VCaP (cell line): ENCODE measurements around the gene VSIG10L2.

ENCODE experiments used
- H3K27ac ChIP-seq: fragments of 450-650 bp; 2 replicates; pipeline ENCODE4 v1.5.1; 2017
- TF ChIP-seq, protein P1 (sequence below): fragments of 450-650 bp; conservative IDR thresholded peaks from 2 replicates; pipeline ENCODE4 v1.5.1; 2017; ENCODE audit warnings: mild to moderate bottlenecking, moderate library complexity

VSIG10L2 gene

DNA sequence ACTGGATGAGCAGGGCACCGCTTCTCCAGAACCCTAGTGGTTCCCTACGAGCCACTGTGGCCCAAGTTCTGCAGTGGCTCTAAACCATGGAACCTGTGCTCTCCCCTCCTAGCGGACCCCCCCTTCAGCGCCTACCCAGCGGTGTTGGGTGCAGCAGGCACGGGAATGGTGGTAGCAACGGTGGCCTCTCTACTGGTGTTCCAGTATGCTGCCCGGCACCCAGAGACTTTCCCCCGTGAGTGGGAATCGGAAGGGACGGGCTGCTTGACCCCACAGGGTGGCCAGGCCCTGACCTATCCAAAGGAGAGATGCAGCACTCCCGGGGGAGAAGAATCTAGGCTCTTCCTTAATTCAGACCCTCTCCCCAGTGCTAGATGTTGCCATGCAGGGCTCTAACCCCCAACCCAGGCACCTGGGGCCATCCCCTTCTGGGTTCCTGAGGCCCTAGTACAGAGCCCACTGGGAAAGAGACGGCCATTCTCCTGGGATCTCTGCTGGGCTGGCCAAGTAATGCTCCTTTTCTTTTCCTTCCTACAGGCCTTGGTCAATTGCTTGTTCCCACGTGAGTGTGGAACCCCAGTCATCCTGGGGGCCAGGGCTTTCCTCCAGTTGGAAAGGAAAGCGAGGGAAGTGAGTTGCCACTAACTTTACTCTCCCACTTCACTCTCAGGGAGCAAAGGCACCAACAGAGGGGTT, 9.2 kb downstream of the VSIG10L2 start:
- TF ChIP-seq, protein P1, sequence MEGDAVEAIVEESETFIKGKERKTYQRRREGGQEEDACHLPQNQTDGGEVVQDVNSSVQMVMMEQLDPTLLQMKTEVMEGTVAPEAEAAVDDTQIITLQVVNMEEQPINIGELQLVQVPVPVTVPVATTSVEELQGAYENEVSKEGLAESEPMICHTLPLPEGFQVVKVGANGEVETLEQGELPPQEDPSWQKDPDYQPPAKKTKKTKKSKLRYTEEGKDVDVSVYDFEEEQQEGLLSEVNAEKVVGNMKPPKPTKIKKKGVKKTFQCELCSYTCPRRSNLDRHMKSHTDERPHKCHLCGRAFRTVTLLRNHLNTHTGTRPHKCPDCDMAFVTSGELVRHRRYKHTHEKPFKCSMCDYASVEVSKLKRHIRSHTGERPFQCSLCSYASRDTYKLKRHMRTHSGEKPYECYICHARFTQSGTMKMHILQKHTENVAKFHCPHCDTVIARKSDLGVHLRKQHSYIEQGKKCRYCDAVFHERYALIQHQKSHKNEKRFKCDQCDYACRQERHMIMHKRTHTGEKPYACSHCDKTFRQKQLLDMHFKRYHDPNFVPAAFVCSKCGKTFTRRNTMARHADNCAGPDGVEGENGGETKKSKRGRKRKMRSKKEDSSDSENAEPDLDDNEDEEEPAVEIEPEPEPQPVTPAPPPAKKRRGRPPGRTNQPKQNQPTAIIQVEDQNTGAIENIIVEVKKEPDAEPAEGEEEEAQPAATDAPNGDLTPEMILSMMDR, result no peak
- H3K27ac ChIP-seq, result no peak overlapping the region

DNA sequence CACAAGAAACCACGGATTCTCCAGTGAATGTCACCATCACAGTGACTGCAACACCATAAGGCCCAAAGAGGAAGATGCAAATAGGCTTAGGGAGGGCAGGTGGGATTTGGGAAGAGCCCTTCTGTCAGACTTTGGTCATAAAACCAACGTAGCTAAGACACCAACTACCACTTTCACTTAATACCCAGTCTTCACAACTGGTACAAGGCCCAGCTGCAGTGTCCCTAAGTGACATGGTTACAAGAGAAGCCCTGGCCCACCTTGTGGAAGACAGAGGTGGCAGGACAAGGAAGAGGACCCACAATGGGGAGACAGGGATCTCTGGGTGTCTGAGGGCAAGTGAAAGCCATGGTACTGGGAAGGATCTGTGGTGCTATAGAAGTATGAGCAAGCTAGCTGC, 10.0 kb downstream of the VSIG10L2 start:
- no peak overlapping the region for H3K27ac ChIP-seq
- TF ChIP-seq, protein P1, result no peak

DNA sequence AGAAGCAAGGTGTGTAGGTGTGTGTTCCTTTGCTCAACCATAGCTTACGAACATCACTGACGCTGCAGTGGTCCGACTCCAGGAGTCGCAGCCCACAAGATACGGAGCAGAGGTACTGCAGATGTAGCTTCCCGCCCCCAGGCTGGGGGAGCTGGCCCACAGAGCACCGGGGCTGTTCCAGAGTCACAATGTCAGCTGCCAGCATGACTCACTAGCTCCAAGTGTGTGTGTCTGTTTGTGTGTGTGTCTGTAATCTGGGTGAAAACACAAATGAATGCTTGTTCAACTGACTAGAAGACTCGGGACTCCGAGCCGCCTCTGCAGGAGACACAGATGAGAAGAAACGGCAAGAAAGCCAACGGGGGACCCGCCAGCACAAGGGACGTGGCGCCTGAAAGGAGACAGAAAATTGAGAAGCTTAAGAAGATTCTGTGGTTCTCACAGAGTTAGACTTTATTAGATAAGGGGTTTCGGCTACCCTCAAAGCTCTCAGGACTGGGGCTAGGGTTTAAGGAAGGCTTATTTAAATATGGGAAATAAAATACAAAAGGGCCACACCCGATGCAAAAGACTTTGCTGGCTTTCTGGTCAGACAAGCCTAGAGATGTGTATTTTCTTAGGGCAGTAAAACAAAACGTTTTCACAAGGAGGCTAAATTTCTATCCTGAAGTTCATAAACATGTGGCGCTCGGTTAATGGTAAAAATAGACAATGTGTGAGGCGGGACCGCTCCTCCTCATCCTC, 10.7 kb downstream of the VSIG10L2 start:
- no peak overlapping the region for H3K27ac ChIP-seq
- TF ChIP-seq, protein P1, result no peak

DNA sequence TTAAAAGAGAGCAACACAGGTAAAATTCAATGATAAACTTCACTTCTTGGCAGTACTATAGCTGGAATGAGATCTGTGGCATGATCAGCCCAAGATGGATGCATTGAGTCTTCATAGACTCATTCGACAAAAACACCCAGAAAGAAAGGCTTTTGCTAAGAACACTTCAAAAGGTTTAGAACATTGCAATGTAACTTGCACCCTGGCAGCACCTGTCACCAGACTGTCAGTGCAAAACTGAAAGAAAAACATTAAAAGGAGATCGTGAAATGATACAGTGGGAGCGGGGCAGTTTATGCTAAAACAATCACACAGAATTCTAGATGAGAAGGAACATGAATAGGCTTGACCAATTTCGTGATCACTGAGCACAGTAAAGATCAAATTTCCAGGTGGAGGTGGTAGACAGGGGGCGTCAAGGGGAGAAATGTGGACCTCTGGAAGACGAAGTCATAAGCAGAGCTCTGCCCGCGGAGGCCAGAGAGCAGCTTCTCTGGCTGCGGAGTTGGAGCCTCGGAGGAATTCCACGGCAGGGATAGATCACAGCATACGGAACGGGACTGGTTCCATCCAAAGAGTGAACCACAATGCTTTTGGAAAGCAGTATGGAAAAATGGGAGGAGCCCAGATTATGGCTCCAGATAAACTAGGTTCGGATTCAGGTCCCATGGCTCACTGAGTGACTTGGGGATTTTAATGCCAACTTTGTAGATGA, 11.9 kb downstream of the VSIG10L2 start:
- no peak overlapping the region for H3K27ac ChIP-seq
- TF ChIP-seq, protein P1, result no peak

DNA sequence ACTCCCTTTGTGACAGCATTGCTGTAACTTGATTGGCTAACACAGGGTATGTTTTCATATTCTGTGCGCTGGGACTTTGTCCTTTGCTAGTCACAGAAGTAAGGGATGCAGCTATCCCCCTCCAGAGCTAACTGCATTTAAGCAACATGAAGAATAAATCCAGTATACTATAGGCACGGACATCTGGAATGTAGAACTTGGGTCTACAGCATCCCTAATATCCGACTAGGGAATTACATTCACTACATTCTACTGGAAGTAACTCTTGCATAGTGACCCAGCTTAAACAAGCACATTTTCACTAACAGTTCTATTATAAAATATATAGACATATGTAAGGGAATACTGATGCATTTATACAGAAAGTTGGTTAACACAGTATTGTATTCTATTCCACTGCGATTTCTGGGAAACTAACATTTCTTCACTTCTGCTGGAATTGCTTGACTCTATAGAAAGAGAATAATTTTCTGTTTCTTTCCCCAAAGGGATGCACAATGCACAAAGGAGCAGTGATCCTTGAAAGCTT, 13.1 kb downstream of the VSIG10L2 start:
- TF ChIP-seq, protein P1, result no peak
- H3K27ac ChIP-seq, result no peak overlapping the region

DNA sequence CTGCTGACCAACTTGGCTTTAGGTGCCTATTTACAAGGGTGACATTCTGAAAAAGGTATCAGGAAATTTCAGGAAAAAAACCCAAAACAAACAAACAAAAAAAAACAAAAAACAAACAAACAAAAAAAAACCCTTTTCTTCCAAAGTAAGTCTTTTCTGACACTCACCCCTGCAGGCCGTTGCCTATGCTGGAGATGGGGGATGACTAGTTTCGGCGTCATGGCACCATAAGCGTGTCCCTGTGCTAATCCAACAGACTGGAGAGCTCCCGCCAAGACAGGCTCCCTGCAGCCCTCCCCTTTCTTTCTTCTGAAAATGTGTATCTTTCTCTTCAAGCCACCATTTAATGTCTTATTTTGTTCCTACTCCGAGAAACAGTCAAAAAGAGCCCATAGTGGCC, 13.7 kb downstream of the VSIG10L2 start:
- no peak overlapping the region for H3K27ac ChIP-seq
- TF ChIP-seq, protein P1, result no peak

DNA sequence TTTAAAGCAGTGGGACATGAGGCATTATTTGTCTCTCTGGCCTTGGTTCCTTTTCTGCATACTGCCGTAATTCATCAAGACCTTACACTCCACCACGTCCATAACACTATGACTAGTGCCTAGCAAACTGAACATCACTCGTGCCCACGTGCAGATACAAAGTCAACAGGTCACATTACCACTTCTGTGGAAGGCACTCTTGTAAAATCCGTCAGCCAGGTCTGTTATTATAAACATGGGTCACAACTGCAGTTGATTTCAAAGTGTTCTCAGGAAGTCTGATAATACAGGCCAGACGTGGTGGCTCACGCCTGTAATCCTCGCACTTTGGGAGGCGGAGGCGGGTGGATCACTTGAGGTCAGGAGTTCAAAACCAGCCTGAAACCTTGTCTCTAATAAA, 14.1 kb downstream of the VSIG10L2 start:
- TF ChIP-seq, protein P1, result no peak
- no peak overlapping the region for H3K27ac ChIP-seq
